ENCODE data around the gene LIMK1.

LIMK1 gene

DNA sequence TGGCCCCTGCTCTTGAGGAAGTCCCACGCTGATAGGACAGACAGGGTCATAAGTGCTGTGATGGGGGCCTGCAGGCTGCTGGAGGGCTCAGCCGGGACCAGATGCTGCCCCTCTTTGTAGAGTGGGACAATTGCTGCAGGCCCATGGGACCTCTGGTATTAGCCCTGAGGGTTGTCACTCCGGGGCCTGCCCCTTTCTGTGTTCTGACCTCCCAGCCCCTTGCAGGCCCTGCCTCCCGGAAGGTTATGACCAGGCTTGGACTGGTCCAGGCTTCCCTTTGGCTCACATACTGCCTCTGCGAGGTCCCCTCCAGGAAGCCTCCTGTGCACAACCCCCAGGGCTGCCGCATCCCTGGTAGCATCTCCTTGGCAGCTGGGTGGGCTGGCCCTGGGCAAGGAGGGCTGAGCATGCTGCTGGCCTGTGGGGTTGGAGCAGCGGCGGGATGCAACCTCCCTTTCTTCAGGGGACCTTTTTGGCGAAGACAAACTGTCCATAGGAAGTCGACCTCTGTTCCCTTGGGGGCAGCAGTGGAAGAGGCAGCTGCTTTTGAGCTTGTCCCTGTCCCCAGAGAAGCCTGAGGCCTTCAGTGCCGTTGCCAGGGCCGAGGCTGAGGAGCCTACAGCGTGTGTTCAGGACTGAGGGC lies 8.8 kb downstream of the LIMK1 start:
- peak; percentile 70 for DNase-seq (ENCODE audit: low spot score)
- TF ChIP-seq, protein P1, sequence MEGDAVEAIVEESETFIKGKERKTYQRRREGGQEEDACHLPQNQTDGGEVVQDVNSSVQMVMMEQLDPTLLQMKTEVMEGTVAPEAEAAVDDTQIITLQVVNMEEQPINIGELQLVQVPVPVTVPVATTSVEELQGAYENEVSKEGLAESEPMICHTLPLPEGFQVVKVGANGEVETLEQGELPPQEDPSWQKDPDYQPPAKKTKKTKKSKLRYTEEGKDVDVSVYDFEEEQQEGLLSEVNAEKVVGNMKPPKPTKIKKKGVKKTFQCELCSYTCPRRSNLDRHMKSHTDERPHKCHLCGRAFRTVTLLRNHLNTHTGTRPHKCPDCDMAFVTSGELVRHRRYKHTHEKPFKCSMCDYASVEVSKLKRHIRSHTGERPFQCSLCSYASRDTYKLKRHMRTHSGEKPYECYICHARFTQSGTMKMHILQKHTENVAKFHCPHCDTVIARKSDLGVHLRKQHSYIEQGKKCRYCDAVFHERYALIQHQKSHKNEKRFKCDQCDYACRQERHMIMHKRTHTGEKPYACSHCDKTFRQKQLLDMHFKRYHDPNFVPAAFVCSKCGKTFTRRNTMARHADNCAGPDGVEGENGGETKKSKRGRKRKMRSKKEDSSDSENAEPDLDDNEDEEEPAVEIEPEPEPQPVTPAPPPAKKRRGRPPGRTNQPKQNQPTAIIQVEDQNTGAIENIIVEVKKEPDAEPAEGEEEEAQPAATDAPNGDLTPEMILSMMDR (IDR thresholded peaks at IDR 0.05; ENCODE audit: extremely low read depth, missing control alignments) = no peak

DNA sequence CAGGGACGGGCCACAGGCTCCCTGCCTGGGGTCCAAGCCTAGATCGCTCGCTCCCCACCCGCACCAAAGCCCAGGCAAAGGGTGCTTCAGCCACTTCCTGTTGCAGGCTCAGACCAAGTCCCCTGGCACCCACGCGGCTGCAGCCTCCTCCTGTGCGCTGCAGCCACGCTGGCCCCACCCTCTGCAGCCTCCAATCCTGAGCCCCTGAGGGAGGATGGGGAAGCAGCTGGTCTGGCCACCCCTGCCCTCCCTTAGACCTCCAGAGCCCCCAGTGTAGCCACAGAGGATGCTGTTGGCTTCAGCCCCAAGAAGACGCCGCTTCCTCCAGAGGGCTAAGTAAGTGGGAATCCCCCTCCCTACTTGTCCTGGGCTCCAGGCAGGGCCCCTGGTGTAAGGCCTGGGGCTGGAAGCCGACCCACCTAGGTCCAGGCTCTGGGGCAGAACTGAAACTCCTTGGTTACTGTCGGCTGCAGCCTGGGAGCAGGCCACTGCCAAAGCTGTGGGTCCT lies 9.4 kb downstream of the LIMK1 start:
- TF ChIP-seq, protein P1 (IDR thresholded peaks at IDR 0.05; ENCODE audit: extremely low read depth, missing control alignments) = no peak
- peak; percentile 85 for DNase-seq (ENCODE audit: low spot score)

DNA sequence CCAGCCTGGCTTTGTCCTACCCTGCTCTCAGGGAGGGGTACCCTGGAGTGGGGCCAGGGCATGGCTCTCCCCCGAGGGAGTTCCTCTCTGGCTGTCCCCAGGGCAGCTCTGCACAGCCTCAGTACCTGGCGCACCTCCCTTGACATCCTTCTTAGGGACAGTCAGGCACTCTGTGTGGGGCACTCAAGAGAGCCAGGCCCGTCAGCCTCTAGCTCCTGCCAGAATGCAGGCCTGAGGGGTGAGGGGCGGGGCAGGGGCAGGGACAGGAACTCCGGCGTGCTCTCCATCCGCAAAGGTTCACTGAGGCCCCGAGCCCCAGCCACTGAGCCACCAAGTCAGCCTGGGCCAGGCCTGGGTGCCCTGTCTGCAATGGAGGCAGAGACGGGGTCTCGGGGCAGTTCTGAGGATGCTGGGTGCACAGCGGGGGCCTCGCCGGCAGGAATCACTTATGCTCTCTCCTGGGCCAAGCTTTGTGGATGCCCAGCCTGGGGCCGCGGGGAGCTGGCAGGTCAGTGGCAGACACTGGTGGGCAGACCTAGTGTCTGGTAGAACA lies 10.1 kb downstream of the LIMK1 start:
- TF ChIP-seq, protein P1 (IDR thresholded peaks at IDR 0.05; ENCODE audit: extremely low read depth, missing control alignments) = no peak

DNA sequence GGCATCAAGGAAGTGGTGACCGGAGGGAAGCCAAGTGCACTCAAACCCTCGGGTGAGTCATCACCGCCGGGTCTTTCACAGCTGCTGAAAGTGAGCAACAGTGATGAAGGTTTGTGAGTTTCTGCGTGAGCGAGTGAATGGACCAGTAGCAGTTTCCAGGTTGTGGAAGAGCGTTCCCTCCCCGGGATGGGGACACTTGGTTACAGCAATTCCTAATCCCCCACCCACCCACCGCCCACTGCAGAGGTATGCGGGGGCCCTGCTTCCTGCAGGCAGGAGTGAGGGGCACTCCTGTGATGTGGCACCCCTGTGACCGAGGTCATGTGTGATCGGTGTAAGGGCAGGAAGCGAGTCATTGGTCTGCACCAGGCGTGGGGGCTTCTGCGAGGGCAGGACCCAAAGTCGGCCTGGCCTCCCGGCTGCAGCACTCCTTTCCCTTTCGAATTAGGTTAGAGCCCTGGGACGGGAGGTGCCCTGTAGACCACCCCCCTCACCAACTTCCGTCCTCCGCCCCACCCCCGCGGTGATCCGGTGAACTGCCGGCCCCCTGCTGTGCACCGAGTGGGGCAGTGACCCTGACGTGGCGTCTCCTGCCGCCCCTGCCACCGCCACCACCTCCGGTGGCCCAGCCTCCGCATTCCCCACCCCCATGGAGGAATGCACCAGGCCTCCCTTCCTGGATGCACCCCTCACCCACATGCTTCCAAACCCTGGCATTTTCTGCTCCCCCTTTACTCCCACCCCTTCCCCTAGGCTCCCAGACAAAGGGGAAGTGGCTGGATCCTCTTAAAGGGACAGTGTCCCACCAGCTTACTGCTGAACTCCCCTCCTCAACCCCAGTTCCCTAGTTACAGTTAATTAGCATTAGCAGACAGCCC lies 10.9 kb downstream of the LIMK1 start:
- DNase-seq (ENCODE audit: low spot score) = peak; percentile 80
- TF ChIP-seq, protein P1 (IDR thresholded peaks at IDR 0.05; ENCODE audit: extremely low read depth, missing control alignments) = no peak

More for the DNA sequence above, 10.1 kb downstream of the LIMK1 start:
- no peak for DNase-seq (ENCODE audit: low spot score)

DNA sequence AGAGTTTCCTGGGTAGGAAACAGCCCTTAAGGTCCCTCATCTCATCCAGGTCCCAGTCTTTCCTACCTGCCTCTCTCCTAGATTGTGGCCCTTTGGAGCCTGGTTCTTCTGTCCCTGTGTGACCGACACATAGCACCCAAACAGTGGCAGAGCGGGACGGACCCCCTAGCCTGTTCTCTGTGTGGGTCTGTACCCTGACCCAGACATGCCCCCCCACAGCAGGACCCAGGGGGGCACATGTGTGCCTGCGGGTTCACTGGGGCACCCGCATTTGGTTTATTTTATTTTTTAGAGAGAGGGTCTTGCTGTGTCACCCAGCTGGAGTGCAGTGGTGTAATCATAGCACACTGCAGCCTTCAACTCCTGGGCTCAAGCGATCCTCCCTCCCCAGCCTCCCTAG lies 11.5 kb downstream of the LIMK1 start:
- TF ChIP-seq, protein P1 (IDR thresholded peaks at IDR 0.05; ENCODE audit: extremely low read depth, missing control alignments) = no peak
- DNase-seq (ENCODE audit: low spot score) = no peak

DNA sequence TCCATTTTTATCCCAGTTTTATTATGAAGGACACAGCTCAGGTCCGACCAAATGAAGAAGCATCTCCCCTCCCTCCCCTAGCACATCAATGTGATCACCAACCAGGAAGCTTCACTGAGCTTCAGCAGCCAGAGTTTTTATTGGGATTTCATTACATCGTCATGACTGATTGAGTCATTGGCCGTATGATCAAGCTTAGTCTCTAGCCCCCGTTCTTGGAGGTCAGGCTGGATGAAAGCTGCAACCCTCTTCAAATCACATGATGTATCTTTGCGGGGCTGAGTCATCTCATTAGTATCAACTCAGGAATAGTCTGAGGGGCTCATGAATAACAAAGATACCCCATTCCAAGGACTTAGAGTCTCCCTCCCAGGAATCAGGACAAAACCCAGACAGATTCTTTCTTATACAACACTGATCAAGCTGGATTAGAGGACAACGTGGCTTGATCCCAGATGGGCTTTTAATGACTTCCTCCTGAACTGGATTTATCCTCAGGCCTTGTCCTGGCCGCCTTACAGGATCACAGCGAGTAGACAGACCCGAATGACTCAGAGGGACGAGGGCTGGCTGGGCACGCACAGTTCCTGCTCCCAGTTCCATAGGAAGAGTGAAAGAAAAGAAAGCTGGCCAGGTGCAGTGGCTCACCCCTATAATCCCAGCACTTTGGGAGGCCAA lies 14.5 kb downstream of the LIMK1 start:
- no peak for DNase-seq (ENCODE audit: low spot score)
- TF ChIP-seq, protein P1 (IDR thresholded peaks at IDR 0.05; ENCODE audit: extremely low read depth, missing control alignments) = no peak
